HG03095 (cell line): ENCODE results near the gene TAAR5.
A peak's percentile ranks its signal among the peaks of the same experiment; 100 is the strongest.
"Not testable (repeated sequence)": the region's sequence is repeated elsewhere in the genome, so short reads cannot be mapped to it uniquely, and the experiment has no call there.

ENCODE experiments used
- ATAC-seq: cut with Tn5 transposase; IDR thresholded peaks from one replicate; pipeline ENCODE4 v1.9.1; 2021; ENCODE audit warnings: moderate library complexity; ENCODE audit not compliant: unreplicated experiment

TAAR5 gene

GRCh38 chr6:132589454-132589853 is at the start of gene TAAR5:
TSS of gene TAAR5 (minus strand) at chr6:132589741. CDS start at chr6:132589686, 55 bp downstream.
- no peak for ATAC-seq

GRCh38 chr6:132637135-132637534 is 47.6 kb upstream of the TAAR5 start:
- ATAC-seq, result not testable (repeated sequence)

- not testable (repeated sequence) for ATAC-seq
Measured at GRCh38 chr6:132635906-132636305, 46.4 kb upstream of the TAAR5 start.

- ATAC-seq, result not testable (repeated sequence)
Measured at GRCh38 chr6:132635288-132635687, 45.7 kb upstream of the TAAR5 start.

- ATAC-seq, result no peak
Measured at GRCh38 chr6:132634796-132635195, 45.3 kb upstream of the TAAR5 start.

GRCh38 chr6:132633362-132633761 is 43.8 kb upstream of the TAAR5 start:
- ATAC-seq, result no peak

- no peak for ATAC-seq
Measured at GRCh38 chr6:132624175-132624574, 34.6 kb upstream of the TAAR5 start, which contains the start of gene TAAR2. TSS of gene TAAR2 (minus strand) at chr6:132624275. CDS start at chr6:132624275, 0 bp downstream.

GRCh38 chr6:132623106-132623845 is 33.7 kb upstream of the TAAR5 start:
- no peak for ATAC-seq

GRCh38 chr6:132616677-132617076 is 27.1 kb upstream of the TAAR5 start:
- no peak for ATAC-seq

- ATAC-seq, result peak; percentile 63
Measured at GRCh38 chr6:132614554-132614953, 25.0 kb upstream of the TAAR5 start.

GRCh38 chr6:132612449-132613108 is 23.0 kb upstream of the TAAR5 start:
- no peak for ATAC-seq

GRCh38 chr6:132611616-132612015 is 22.1 kb upstream of the TAAR5 start:
- no peak for ATAC-seq

GRCh38 chr6:132607544-132608233 is 18.1 kb upstream of the TAAR5 start:
- peak; percentile 71 for ATAC-seq

- no peak for ATAC-seq
Measured at GRCh38 chr6:132604635-132605152, 15.2 kb upstream of the TAAR5 start.

- not testable (repeated sequence) for ATAC-seq
Measured at GRCh38 chr6:132600900-132601299, 11.4 kb upstream of the TAAR5 start.

- ATAC-seq, result no peak
Measured at GRCh38 chr6:132598473-132598872, 8.9 kb upstream of the TAAR5 start.

GRCh38 chr6:132596201-132596600 is 6.7 kb upstream of the TAAR5 start:
- ATAC-seq, result no peak

- ATAC-seq, result no peak
Measured at GRCh38 chr6:132592855-132593254, 3.3 kb upstream of the TAAR5 start.

GRCh38 chr6:132590362-132590761 is 821 bp upstream of the TAAR5 start:
- no peak for ATAC-seq

- no peak for ATAC-seq
Measured at GRCh38 chr6:132587424-132587823, 2.1 kb downstream of the TAAR5 start.

- ATAC-seq, result no peak
Measured at GRCh38 chr6:132584698-132585097, 4.8 kb downstream of the TAAR5 start.
